NCI-H226 (cell line): Measurements from ENCODE around the gene CLEC4C.

Experiments used
- DNase-seq: peaks from one replicate; pipeline ENCODE4 v3.0.0-alpha.2; 2015

CLEC4C gene

GRCh38 chr12:7719946-7720730 is 27.0 kb downstream of the CLEC4C start:
- no peak for DNase-seq

GRCh38 chr12:7716381-7716780 is 30.8 kb downstream of the CLEC4C start:
- DNase-seq, result no peak

GRCh38 chr12:7712841-7713442 is 34.2 kb downstream of the CLEC4C start:
- DNase-seq, result no peak

- DNase-seq, result no peak
Observed at GRCh38 chr12:7711133-7711532, 36.0 kb downstream of the CLEC4C start, which contains the start of gene DPPA3. TSS of gene DPPA3 (plus strand) at chr12:7711433. CDS start at chr12:7711571, 138 bp downstream.

- no peak for DNase-seq
Observed at GRCh38 chr12:7709969-7710675, 37.1 kb downstream of the CLEC4C start.

- no peak for DNase-seq
Observed at GRCh38 chr12:7705846-7706245, 41.3 kb downstream of the CLEC4C start.

- DNase-seq, result no peak
Observed at GRCh38 chr12:7695566-7696197, 51.5 kb downstream of the CLEC4C start, which contains the start of gene GDF3. TSS of gene GDF3 (minus strand) at chr12:7695775. CDS start at chr12:7695728, 47 bp downstream.

GRCh38 chr12:7695237-7695560 is 52.0 kb downstream of the CLEC4C start:
- DNase-seq, result no peak

GRCh38 chr12:7694556-7695236 is 52.5 kb downstream of the CLEC4C start:
- no peak for DNase-seq

- DNase-seq, result no peak
Observed at GRCh38 chr12:7693793-7694192, 53.4 kb downstream of the CLEC4C start.

GRCh38 chr12:7681535-7681934 is 65.6 kb downstream of the CLEC4C start:
- no peak for DNase-seq
